Measurements from ENCODE around the gene ACTR6. TPM values are rescaled to one million over a fixed set of nuclear protein-coding genes. Genes with fewer than 3 reads are reported as not detected.
"Not testable (repeated sequence)": the region's sequence is repeated elsewhere in the genome, so short reads cannot be mapped to it uniquely, and the experiment has no call there.

ACTR6 gene
- total RNA-seq, 1 donor = 19.2 TPM

- no peak overlapping the region for H3K4me2 ChIP-seq (ENCODE audit: insufficient read depth, low read length)
- peaks cover 5% of the 10 kb centered on the region for H4K20me1 ChIP-seq (ENCODE audit: insufficient read depth, low read length)
- peaks cover 7% of the 10 kb centered on the region for H3K4me1 ChIP-seq (ENCODE audit: insufficient read depth, low read length)
- no peaks in the 10 kb centered on the region for H3K36me3 ChIP-seq (ENCODE audit: insufficient read depth, low read length)
- DNase-seq (ENCODE audit: insufficient read length, low spot score, missing footprints) = no peak
- no peak overlapping the region for H3K4me3 ChIP-seq (ENCODE audit: insufficient read depth, low read length)
- H3K79me2 ChIP-seq (ENCODE audit: insufficient read depth, low read length) = peaks cover 9% of the 10 kb centered on the region
- no peak overlapping the region for H3K27ac ChIP-seq (ENCODE audit: low read depth, low read length)
- no peaks in the 10 kb centered on the region for H3K27me3 ChIP-seq (ENCODE audit: insufficient read depth, low read length)
- no peaks in the 10 kb centered on the region for H3K9me3 ChIP-seq (ENCODE audit: low read depth, low read length)
- no peak overlapping the region for H2AFZ ChIP-seq (ENCODE audit: low read length)
- TF ChIP-seq, protein P1, sequence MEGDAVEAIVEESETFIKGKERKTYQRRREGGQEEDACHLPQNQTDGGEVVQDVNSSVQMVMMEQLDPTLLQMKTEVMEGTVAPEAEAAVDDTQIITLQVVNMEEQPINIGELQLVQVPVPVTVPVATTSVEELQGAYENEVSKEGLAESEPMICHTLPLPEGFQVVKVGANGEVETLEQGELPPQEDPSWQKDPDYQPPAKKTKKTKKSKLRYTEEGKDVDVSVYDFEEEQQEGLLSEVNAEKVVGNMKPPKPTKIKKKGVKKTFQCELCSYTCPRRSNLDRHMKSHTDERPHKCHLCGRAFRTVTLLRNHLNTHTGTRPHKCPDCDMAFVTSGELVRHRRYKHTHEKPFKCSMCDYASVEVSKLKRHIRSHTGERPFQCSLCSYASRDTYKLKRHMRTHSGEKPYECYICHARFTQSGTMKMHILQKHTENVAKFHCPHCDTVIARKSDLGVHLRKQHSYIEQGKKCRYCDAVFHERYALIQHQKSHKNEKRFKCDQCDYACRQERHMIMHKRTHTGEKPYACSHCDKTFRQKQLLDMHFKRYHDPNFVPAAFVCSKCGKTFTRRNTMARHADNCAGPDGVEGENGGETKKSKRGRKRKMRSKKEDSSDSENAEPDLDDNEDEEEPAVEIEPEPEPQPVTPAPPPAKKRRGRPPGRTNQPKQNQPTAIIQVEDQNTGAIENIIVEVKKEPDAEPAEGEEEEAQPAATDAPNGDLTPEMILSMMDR (IDR thresholded peaks at IDR 0.05; ENCODE audit: extremely low read depth, low read depth, low read length) = no peak
Observed at GRCh38 chr12:100263131-100263530, 62.5 kb downstream of the ACTR6 start.

DNA sequence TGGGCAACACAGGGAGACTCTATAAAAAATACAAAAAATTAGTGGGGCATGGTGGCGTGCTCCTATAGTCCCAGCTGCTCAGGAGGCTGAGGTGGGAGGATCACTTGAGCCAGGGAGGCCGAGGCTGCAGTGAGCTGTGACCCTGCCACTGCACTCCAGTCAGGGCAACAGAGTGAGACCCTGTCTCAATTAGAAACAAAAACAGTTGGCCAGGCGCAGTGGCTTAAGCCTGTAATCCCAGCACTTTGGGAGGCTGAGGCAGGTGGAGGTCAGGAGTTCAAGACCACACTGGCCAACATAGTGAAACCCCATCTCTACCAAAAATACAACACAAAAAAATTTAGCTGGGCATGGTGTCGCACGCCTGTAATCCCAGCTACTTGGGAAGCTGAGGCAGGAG lies 64.5 kb downstream of the ACTR6 start:
- H2AFZ ChIP-seq (ENCODE audit: low read length); H3K4me2 ChIP-seq (ENCODE audit: insufficient read depth, low read length); H3K36me3 ChIP-seq (ENCODE audit: insufficient read depth, low read length); H3K4me3 ChIP-seq (ENCODE audit: insufficient read depth, low read length); H3K27ac ChIP-seq (ENCODE audit: low read depth, low read length); H3K27me3 ChIP-seq (ENCODE audit: insufficient read depth, low read length); DNase-seq (ENCODE audit: insufficient read length, low spot score, missing footprints); H3K9me3 ChIP-seq (ENCODE audit: low read depth, low read length): not testable (repeated sequence)
- Histone ChIP-seq H4K20me1 (ENCODE audit: insufficient read depth, low read length) (peaks cover 11% of the 10 kb centered on the region), H3K4me1 (ENCODE audit: insufficient read depth, low read length) (peaks cover 21% of the 10 kb centered on the region), H3K79me2 (ENCODE audit: insufficient read depth, low read length) (peaks cover 29% of the 10 kb centered on the region)

GRCh38 chr12:100265732-100266584 lies 65.3 kb downstream of the ACTR6 start:
- H4K20me1 ChIP-seq (ENCODE audit: insufficient read depth, low read length) = peaks cover 11% of the 10 kb centered on the region
- peak overlapping the region; percentile 99 for H2AFZ ChIP-seq (ENCODE audit: low read length)
- H3K4me2 ChIP-seq (ENCODE audit: insufficient read depth, low read length) = peak overlapping the region; percentile 96
- H3K27me3 ChIP-seq (ENCODE audit: insufficient read depth, low read length) = no peaks in the 10 kb centered on the region
- H3K9me3 ChIP-seq (ENCODE audit: low read depth, low read length) = no peaks in the 10 kb centered on the region
- no peaks in the 10 kb centered on the region for H3K36me3 ChIP-seq (ENCODE audit: insufficient read depth, low read length)
- peak overlapping the region; percentile 98 for H3K4me3 ChIP-seq (ENCODE audit: insufficient read depth, low read length)
- TF ChIP-seq, protein P1 (IDR thresholded peaks at IDR 0.05; ENCODE audit: extremely low read depth, low read depth, low read length) = no peak
- DNase-seq (ENCODE audit: insufficient read length, low spot score, missing footprints) = no peak
- H3K79me2 ChIP-seq (ENCODE audit: insufficient read depth, low read length) = peaks cover 37% of the 10 kb centered on the region
- H3K4me1 ChIP-seq (ENCODE audit: insufficient read depth, low read length) = peaks cover 21% of the 10 kb centered on the region
- H3K27ac ChIP-seq (ENCODE audit: low read depth, low read length) = peak overlapping the region; percentile 58

GRCh38 chr12:100266585-100266834 lies 65.9 kb downstream of the ACTR6 start:
- Histone ChIP-seq H3K4me3 (ENCODE audit: insufficient read depth, low read length) (peak overlapping the region; percentile 98), H3K36me3 (ENCODE audit: insufficient read depth, low read length) (no peaks in the 10 kb centered on the region), H3K9me3 (ENCODE audit: low read depth, low read length) (no peaks in the 10 kb centered on the region), H4K20me1 (ENCODE audit: insufficient read depth, low read length) (peaks cover 11% of the 10 kb centered on the region), H3K4me1 (ENCODE audit: insufficient read depth, low read length) (peaks cover 21% of the 10 kb centered on the region), H3K27me3 (ENCODE audit: insufficient read depth, low read length) (no peaks in the 10 kb centered on the region), H3K4me2 (ENCODE audit: insufficient read depth, low read length) (peak overlapping the region; percentile 96), H3K27ac (ENCODE audit: low read depth, low read length) (peak overlapping the region; percentile 58), H2AFZ (ENCODE audit: low read length) (peak overlapping the region; percentile 99), H3K79me2 (ENCODE audit: insufficient read depth, low read length) (peaks cover 43% of the 10 kb centered on the region)
- DNase-seq (ENCODE audit: insufficient read length, low spot score, missing footprints) = no peak
- TF ChIP-seq, protein P1 (IDR thresholded peaks at IDR 0.05; ENCODE audit: extremely low read depth, low read depth, low read length) = no peak
